Liver (tissue), 3 donors: Measurements from ENCODE around the gene KCNK2.

Source experiments
- ATF3 ChIP-seq: IDR thresholded peaks from 2 replicates; pipeline ENCODE4 v1.6.1; 2016; ENCODE audit warnings: antibody characterized with exemption
- CTCF ChIP-seq: fragments of 150-350 bp; IDR thresholded peaks from 2 replicates; pipeline ENCODE4 v1.5.1; 2017; ENCODE audit warnings: improper control_type of control experiment, low read depth, low read length; ENCODE audit not compliant: missing input control
- GABPA ChIP-seq, 2 donors: IDR thresholded peaks in 1 of 2; conservative IDR thresholded peaks in 1 of 2; 2 replicates each; pipeline ENCODE4 v1.6.1; 2016; ENCODE audit warnings: antibody characterized with exemption in 2 of 2, mild to moderate bottlenecking in 1 of 2, moderate library complexity in 1 of 2
- HNF4A ChIP-seq, 2 donors: conservative IDR thresholded peaks; 2 replicates each; pipeline ENCODE4 v1.6.1; 2016; ENCODE audit warnings: antibody characterized with exemption in 2 of 2, mild to moderate bottlenecking in 2 of 2
- JUND ChIP-seq, 2 donors: IDR thresholded peaks; 2 replicates each; pipeline ENCODE4 v1.6.1; 2016; ENCODE audit warnings: antibody characterized with exemption in 2 of 2
- MAX ChIP-seq: IDR thresholded peaks from 2 replicates; pipeline ENCODE4 v1.6.1; 2016; ENCODE audit warnings: antibody characterized with exemption
- NR2F2 ChIP-seq: IDR thresholded peaks from 2 replicates; pipeline ENCODE4 v1.6.1; 2016; ENCODE audit warnings: antibody characterized with exemption
- REST ChIP-seq: IDR thresholded peaks from 2 replicates; pipeline ENCODE4 v1.6.1; 2016; ENCODE audit warnings: antibody characterized with exemption, mild to moderate bottlenecking
- RXRA ChIP-seq, 2 donors: IDR thresholded peaks; 2 replicates each; pipeline ENCODE4 v1.6.1; 2017 to 2018; ENCODE audit warnings: antibody characterized with exemption in 2 of 2, mild to moderate bottlenecking in 1 of 2
- TAF1 ChIP-seq: conservative IDR thresholded peaks from 2 replicates; pipeline ENCODE4 v1.6.1; 2016; ENCODE audit warnings: antibody characterized with exemption, mild to moderate bottlenecking
- YY1 ChIP-seq: IDR thresholded peaks from 2 replicates; pipeline ENCODE4 v1.6.1; 2016; ENCODE audit warnings: antibody characterized with exemption, mild to moderate bottlenecking
- donor health status: healthy.
- donor health status: healthy.

- TF ChIP-seq CTCF, result no peak
- TF ChIP-seq MAX, result no peak
- no peak for TF ChIP-seq TAF1
- TF ChIP-seq HNF4A (conservative IDR thresholded peaks at IDR 0.05), result no peak
- no peak for TF ChIP-seq REST
- no peak for TF ChIP-seq GABPA (IDR thresholded peaks at IDR 0.05 in 1 of 2, conservative IDR thresholded peaks at IDR 0.05 in 1 of 2)
- TF ChIP-seq NR2F2, result no peak
- TF ChIP-seq JUND (IDR thresholded peaks at IDR 0.05), result no peak
- no peak for TF ChIP-seq YY1
- no peak for TF ChIP-seq RXRA (IDR thresholded peaks at IDR 0.05)
- TF ChIP-seq ATF3, result no peak
Measured at GRCh38 chr1:215156232-215156631, 73.7 kb downstream of the KCNK2 start.
